DMS53 treated with DMSO at 0.1 percent for 48 hours (cell line): ENCODE data around the gene VPS52.
A peak's percentile ranks its signal among the peaks of the same experiment; 100 is the strongest.

Experiments used
- DNase-seq: peaks from one replicate; lab custom pipeline; 2025; ENCODE audit not compliant: unreplicated experiment; lab: John Stamatoyannopoulos, UW

VPS52 gene

DNA sequence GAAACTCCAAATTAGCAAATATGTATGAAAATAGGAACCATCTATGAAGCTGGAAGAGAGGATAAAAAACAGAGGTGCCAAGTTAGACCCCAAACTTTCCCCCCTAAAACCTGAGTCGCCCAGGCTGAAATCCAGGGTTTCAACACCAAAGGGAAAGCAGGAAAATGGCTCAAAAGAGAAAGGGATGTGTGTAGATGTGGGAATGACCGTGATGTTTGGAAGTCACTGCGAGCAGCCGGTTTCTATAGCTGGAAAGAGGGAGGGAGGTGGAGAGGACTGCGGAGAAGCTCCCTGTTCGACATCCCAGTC, 58.9 kb downstream of the VPS52 start:
- no peak for DNase-seq

DNA sequence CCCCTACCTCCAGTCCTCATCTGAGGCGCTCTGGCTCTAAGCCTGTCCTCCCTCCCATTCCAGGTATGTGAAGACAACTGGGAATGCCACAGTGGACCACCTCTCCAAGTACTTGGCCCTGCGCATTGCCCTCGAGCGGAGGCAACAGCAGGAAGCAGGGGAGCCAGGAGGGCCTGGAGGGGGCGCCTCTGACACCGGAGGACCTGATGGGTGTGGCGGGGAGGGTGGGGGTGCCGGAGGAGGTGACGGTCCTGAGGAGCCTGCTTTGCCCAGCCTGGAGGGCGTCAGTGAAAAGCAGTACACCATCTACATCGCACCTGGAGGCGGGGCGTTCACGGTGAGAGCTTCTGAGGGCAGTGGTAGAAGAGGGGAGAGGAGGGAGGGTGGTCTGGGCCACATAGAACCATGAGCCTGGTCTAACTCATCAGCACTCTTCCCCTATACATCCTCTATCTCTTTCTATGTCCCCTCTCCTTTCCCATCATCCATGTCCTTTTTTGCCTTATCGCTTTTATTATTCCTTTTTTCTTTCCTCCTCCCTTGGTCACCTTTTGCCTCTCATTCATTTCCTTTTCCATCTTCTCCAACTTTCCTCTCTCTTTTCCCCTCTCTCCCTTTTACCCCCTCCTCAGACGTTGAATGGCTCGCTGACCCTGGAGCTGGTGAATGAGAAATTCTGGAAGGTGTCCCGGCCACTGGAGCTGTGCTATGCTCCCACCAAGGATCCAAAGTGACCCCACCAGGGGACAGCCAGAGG, 59.8 kb downstream of the VPS52 start:
- no peak for DNase-seq

DNA sequence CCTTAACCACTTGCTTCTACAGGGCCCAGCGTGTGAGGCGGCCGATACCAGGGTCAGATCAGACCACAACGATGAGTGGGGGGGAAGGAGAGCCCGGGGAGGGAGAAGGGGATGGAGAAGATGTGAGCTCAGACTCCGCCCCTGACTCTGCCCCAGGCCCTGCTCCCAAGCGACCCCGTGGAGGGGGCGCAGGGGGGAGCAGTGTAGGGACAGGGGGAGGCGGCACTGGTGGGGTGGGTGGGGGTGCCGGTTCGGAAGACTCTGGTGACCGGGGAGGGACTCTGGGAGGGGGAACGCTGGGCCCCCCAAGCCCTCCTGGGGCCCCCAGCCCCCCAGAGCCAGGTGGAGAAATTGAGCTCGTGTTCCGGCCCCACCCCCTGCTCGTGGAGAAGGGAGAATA, 60.5 kb downstream of the VPS52 start:
- DNase-seq: no peak

DNA sequence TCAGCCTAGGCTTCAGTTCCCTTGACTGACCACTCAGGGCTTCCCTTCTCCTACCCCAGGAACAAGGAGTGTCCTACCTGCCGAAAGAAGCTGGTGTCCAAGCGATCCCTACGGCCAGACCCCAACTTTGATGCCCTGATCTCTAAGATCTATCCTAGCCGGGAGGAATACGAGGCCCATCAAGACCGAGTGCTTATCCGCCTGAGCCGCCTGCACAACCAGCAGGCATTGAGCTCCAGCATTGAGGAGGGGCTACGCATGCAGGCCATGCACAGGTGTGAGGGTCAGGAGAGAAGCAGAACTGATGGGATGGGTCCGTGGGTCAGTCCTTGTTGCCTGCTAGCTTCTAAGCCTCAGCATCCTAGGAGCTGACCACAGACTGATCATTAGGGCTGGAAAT, 61.8 kb downstream of the VPS52 start:
- no peak for DNase-seq

DNA sequence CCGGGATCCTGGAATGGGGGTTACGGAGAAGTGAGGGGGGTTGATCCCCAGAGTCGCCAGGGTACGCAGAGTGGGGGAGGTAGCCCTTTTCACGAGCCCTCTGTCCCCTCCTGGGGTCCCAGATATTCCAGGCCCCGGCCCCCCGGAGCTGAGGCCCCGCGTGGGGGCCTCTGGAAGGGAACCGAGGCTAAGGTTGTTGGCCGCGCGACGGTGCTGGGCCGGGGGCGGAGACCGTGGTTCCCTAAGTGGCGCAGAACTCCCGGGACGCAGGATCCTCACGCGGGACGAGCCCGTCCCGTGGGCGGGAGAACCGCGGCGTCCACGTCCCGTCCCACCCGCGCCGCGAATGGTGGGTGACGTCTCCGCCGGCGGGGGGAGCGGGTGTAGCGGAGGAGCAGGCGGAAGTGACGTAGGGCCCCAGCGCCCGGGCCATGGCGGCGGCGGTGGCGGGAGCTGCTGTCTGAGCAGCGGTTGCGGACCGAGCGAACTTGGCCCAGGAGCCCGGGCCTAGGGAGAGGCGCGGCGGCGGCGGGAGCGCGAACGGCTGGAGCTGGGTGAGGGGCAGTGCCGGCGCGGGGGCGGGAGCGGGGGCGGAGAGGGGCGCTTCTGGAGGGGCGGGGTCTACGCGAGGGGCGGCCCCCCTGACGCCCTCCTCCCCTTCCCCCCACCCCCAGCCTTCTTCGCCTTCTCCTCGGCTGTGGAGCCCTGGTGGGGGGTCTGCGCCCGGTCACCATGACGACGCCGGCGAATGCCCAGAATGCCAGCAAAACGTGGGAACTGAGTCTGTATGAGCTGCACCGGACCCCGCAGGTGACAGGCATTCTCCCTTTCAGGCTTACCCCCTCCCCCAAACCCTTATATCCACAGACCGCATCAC, 63.3 kb downstream of the VPS52 start, which contains the start of gene RING1:
TSS of gene RING1 (plus strand) at position 410 of the 877 bp plus-strand sequence. CDS start at position 733, 323 bp downstream.
- DNase-seq: peak; percentile 35

DNA sequence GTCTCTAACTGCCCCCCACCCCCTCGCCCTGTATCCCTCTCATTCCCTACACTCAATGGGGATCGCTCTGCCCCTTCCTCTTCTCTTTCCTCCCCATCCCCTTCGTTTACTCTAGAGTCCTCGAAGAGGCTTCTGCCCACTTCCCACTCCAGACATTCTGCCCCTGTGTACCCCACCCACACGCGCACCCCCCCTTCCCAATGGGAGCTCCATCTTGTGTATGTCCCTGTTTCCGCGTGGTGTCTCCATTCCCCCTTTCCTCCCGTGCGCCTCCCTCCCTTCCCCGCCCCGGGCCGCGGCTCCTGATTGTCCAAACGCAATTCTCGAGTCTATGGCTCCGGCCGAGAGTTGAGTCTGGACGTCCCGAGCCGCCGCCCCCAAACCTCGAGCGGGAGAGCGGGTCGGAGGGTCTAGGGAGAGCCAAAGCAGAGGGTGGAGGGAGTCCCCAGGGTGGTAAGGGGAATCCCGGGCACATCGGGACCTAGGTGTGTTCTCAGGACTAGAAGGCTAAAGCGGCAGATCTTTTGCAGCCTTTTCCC, 64.1 kb downstream of the VPS52 start:
- DNase-seq: peak; percentile 23

DNA sequence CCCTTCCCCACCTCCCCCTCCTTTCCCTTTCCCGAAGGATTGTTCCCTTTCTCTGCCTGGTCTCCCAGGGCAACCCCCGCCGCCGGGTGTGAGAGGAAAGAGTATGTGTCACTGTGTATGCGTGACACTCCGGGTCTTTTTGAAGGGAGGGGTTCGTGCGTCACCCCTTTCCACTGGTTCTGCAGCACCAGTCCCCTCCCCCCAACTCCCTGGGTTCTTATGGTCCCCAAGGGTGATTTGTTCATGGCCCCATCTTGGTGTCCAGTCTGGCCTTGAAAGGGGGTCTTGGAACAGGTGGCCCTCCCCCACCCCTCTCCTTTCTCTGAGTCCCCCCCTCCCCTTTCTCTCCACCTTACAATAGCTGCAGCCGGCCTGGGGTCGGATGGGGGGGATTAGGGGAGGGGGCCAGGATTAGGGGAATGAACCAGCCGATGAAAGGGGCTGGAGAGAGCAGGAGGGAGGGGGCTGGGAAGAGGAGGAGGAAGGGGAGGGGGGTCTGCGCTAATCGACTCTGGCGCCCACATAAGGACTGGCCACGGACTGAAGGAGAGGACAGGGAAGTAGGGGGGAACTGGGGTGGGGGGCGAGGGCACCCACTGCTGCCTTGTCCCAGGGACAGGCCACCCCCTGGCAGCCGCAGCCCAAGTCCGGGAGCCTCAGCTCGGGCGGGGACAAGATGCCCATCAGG, 64.7 kb downstream of the VPS52 start:
- no peak for DNase-seq

DNA sequence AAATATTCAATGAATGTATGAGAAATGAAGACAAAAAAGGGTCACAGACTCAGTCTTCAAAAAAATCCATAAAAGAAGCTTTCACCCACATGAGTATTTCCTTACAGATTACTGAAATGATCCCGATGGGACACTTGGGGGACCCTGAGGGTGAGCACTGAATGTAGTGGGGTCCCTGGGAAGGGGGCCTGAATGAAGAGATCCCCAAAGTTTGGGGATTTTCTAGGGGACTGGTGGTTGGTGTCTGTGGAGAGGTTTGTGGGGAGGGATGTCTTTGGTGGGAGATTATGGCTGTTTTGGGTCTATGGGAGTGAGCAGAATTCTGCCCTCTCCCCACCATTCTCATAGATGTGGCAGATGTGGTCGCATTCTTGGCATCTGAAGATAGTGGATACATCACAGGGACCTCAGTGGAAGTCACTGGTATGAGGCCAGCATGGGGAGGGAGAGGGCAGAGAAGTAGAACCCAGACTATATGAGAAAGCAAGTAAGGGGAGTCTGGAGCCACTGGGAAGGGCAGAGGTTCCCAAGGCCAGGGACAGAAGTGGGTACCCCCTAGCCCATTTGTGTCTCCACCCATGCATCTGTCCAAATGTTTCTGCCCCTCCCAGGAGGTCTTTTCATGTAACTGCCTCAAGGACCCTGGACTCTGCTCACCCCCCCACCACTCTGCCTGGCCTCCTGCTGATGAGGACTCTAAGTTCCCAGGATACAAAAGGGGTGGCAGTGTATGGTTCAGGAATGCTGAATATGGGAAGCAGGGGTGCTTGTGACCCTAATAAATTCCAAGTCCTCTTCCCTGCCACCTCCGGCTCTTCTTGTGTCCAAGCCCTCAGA, 65.4 kb downstream of the VPS52 start:
- DNase-seq: no peak

DNA sequence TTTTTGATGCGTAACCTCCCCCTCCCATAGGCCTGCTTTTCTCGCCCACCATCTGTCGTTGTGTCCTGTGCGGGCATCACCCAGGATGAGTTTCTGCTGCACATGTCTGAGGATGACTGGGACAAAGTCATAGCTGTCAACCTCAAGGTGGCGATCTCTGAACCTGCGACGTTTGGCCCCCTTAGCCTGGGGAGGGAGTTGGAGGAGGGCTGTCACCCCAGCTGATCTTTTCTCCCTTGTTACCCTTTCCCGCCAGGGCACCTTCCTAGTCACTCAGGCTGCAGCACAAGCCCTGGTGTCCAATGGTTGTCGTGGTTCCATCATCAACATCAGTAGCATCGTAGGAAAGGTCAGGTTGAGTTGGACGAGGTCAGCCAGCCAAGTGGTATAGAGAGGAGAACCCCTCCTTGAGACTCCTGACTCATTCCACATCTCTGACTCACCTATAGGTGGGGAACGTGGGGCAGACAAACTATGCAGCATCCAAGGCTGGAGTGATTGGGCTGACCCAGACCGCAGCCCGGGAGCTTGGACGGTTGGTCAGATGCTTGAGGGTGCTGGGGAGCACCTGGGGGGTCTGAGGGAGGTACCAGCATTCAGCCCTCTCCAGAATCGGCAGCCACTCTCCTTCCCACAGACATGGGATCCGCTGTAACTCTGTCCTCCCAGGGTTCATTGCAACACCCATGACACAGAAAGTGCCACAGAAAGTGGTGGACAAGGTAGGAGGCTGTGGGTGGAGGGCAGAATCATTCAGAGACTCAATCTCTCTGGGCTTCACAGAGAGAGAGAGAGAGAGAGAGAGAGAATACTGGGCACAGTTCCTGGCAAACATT, 66.3 kb downstream of the VPS52 start:
- DNase-seq: no peak

DNA sequence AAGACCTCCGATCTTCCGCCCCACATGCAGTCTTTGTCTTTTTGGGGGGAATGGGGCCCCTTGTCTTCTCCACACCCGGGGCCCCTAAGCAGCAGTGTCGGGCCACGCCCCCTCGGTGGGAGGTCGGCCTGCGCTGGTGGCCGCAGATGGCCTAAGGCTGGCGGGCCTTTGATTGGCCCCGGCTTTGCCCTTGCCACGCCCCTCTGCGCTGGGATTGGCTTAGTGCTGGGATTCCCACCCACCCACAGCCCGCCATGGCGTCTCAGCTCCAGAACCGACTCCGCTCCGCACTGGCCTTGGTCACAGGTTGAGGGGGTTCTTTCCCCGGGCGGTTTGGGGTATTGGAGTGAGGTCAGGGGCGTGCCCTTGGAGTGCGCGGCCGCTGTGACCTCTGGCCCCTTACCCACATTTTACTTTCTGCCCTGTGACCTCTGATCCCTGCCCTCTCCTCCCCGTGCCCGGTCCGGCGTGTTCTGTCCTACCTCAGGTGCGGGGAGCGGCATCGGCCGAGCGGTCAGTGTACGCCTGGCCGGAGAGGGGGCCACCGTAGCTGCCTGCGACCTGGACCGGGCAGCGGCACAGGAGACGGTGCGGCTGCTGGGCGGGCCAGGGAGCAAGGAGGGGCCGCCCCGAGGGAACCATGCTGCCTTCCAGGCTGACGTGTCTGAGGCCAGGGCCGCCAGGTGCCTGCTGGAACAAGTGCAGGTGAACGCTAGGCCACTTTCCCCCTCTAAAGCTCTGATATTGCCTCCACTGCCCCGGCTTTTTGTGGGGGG, 67.1 kb downstream of the VPS52 start, which contains the start of gene HSD17B8:
TSS of gene HSD17B8 (plus strand) at position 241 of the 776 bp plus-strand sequence. CDS start at position 255, 14 bp downstream.
- DNase-seq: peak; percentile 89

DNA sequence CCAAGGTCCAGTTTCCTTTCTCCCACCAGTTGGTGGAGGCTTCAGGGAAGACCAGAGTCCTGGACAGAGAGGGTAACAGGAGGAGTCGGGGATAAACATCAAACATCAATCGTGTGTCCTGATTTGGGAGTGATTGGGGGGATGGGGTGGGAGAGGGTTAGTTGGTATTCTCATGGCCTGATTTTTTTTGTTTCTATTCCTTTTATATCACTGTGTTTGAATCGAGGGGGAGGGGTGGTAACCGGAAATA, 67.6 kb downstream of the VPS52 start:
- DNase-seq: no peak

DNA sequence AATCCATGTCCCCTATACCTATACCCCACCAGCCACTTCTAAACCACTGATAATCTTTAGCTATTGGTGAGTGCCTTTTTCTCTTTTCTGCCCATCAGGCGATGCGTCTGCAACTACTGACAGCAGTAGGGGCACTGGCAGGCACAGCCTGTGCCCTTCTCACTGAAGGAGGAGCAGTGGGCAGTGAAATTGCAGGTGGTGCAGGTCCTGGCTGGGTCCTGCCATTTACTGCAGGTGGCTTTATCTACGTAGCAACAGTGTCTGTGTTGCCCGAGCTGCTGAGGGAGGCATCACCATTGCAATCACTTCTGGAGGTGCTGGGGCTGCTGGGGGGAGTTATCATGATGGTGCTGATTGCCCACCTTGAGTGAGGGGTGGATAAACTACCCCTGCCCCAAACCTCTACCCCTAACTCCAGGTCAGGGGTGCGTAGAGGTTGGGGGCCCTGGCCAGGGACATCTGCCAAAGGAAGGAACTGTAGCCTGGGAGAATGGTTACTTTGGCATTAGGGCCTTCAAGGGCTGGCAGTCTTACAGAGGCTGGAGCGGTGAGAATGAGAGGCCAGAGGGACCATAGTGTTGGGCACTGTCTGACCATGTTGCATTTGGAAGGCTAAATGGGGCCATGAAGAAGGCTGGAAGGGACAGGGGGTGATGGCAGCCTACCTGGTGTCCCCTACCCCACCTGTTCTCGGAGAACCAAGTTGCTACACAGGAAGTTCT, 68.1 kb downstream of the VPS52 start:
- DNase-seq: no peak

DNA sequence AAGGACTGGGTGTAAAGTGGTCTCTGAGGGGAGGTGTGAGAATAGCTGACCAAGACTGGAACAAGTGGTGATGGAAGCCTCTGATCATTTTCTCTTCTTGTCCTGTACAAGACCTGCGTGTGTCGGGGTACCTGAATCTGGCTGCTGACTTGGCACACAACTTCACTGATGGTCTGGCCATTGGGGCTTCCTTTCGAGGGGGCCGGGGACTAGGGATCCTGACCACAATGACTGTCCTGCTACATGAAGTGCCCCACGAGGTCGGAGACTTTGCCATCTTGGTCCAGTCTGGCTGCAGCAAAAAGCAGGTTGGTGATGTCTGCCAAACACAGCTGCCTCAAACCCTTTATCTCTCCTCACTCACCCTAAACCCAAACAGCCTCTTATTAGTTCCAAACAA, 68.9 kb downstream of the VPS52 start:
- no peak for DNase-seq

DNA sequence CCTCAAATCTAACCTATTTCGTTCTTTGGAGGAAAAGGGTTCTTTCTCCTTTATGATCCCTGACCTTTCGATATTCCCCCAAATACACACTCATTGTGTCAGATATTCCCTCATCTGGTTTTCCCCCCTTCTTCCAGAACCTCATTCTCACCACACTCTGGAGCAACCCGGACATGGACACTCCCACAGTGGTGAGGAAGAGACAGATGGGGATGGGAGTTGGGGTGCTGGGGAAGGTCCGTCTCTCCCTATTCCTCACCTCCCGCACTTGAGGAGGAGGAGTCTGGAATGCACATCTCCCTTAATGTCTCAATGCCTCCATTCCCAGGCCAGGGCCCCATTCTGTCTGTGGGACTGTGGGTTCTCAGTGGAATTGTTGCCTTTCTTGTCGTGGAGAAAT, 69.7 kb downstream of the VPS52 start:
- no peak for DNase-seq

DNA sequence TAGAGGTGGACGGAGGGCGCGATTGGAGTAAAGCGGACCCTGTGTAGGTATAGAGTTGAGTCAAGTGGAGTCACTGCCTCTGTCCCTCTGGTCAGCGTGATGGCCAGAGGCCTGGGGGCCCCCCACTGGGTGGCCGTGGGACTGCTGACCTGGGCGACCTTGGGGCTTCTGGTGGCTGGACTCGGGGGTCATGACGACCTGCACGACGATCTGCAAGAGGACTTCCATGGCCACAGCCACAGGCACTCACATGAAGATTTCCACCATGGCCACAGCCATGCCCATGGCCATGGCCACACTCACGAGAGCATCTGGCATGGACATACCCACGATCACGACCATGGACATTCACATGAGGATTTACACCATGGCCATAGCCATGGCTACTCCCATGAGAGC, 70.5 kb downstream of the VPS52 start:
- no peak for DNase-seq
